HG03558 (cell line): ENCODE results near the gene CDH9.
"Not testable (repeated sequence)": the region's sequence is repeated elsewhere in the genome, so short reads cannot be mapped to it uniquely, and the experiment has no call there.

Source experiments
- ATAC-seq: cut with Tn5 transposase; IDR thresholded peaks from one replicate; pipeline ENCODE4 v1.9.1; 2021; ENCODE audit warnings: moderate number of reproducible peaks; ENCODE audit not compliant: unreplicated experiment; ENCODE audit errors: extremely low read depth

CDH9 gene

GRCh38 chr5:26959290-26959689 is 79.1 kb downstream of the CDH9 start:
- ATAC-seq: no peak

- no peak for ATAC-seq
Observed at GRCh38 chr5:26955161-26955560, 83.2 kb downstream of the CDH9 start.

GRCh38 chr5:26948921-26949320 is 89.5 kb downstream of the CDH9 start:
- ATAC-seq: no peak

GRCh38 chr5:26945901-26946300 is 92.5 kb downstream of the CDH9 start:
- no peak for ATAC-seq

- no peak for ATAC-seq
Observed at GRCh38 chr5:26942481-26942880, 95.9 kb downstream of the CDH9 start.

- no peak for ATAC-seq
Observed at GRCh38 chr5:26940994-26941393, 97.4 kb downstream of the CDH9 start.

- no peak for ATAC-seq
Observed at GRCh38 chr5:26932238-26932637, 106.1 kb downstream of the CDH9 start.

GRCh38 chr5:26921439-26921838 is 116.9 kb downstream of the CDH9 start:
- ATAC-seq: no peak

- no peak for ATAC-seq
Observed at GRCh38 chr5:26903469-26903868, 134.9 kb downstream of the CDH9 start.

GRCh38 chr5:26894719-26895263 is 143.6 kb downstream of the CDH9 start:
- no peak for ATAC-seq

GRCh38 chr5:26893078-26893477 is 145.3 kb downstream of the CDH9 start:
- ATAC-seq: no peak

- ATAC-seq: no peak
Observed at GRCh38 chr5:26889815-26890214, 148.6 kb downstream of the CDH9 start.

GRCh38 chr5:26884481-26884880 is 153.9 kb downstream of the CDH9 start:
- ATAC-seq: no peak

- no peak for ATAC-seq
Observed at GRCh38 chr5:26883375-26883774, 155.0 kb downstream of the CDH9 start.

GRCh38 chr5:26881901-26882300 is 156.5 kb downstream of the CDH9 start:
- ATAC-seq: no peak

- no peak for ATAC-seq
Observed at GRCh38 chr5:26877154-26877553, 161.2 kb downstream of the CDH9 start.

- no peak for ATAC-seq
Observed at GRCh38 chr5:26872337-26872736, 166.0 kb downstream of the CDH9 start.

- no peak for ATAC-seq
Observed at GRCh38 chr5:26869781-26870180, 168.6 kb downstream of the CDH9 start.

GRCh38 chr5:26868504-26868903 is 169.9 kb downstream of the CDH9 start:
- ATAC-seq: no peak

GRCh38 chr5:26864061-26864460 is 174.3 kb downstream of the CDH9 start:
- no peak for ATAC-seq

GRCh38 chr5:26856238-26856637 is 182.1 kb downstream of the CDH9 start:
- no peak for ATAC-seq

- not testable (repeated sequence) for ATAC-seq
Observed at GRCh38 chr5:26852450-26852849, 185.9 kb downstream of the CDH9 start.
